ENCODE results near the gene THSD7A. TPM values are rescaled to one million over a fixed set of nuclear protein-coding genes. Genes with fewer than 3 reads are reported as not detected.

THSD7A gene
- total and polyA plus RNA-seq, 9 of the 15 experiments (the other 6 are each of a cell fraction or from before 2014, with no cell fraction given) = 0.01 to 0.02 TPM; not detected in 7

GRCh38 chr7:11450281-11450680 lies 381.7 kb downstream of the THSD7A start:
- no peak overlapping the region for H2AFZ ChIP-seq (ENCODE audit: low read depth, low read length)
- 0% methylated on average over 1 of the region's 1 CpG for WGBS (ENCODE audit: insufficient coverage, low coverage, missing lambda C conversion rate)
- ATAC-seq = no peak
- H3K27me3 ChIP-seq (ENCODE audit: control insufficient read depth in 2 of 2, insufficient read depth in 2 of 2, low read length in 2 of 2) = no peaks in the 10 kb centered on the region
- no peaks in the 10 kb centered on the region for H3K4me1 ChIP-seq (replicated peaks in 1 of 2; ENCODE audit: control insufficient read depth in 2 of 2, insufficient read depth in 2 of 2, low read length in 2 of 2)
- CTCF ChIA-PET (ENCODE audit: low intra/inter-chr PET ratio) = no interaction called here
- H3K9ac ChIP-seq (ENCODE audit: insufficient read depth in 1 of 2, low read depth in 2 of 2, low read length in 2 of 2) = no peak overlapping the region
- POLR2A ChIA-PET = no interaction called here
- no peaks in the 10 kb centered on the region for H4K20me1 ChIP-seq (replicated peaks; ENCODE audit: control insufficient read depth, insufficient read depth, low read length)
- no peak for DNase-seq (ENCODE audit: extremely low read depth in 1 of 4, low spot score in 3 of 4)
- BruUV-seq (replicated peaks) = no TSS peak
- FAIRE-seq = no peak
- H3K4me3 ChIP-seq = no peak overlapping the region
- no peak for TF ChIP-seq KDM4B (IDR thresholded peaks at IDR 0.05; ENCODE audit: borderline replicate concordance in 2 of 2, low read depth in 1 of 2)
- no peak for TF ChIP-seq ZBTB9 (CRISPR knock-in tag; IDR thresholded peaks at IDR 0.05)
- no peak for TF ChIP-seq RERE (CRISPR knock-in tag; IDR thresholded peaks at IDR 0.05; ENCODE audit: borderline replicate concordance)
- TF ChIP-seq ZNF696 (CRISPR knock-in tag; conservative IDR thresholded peaks at IDR 0.05) = no peak
- TF ChIP-seq SNIP1 (IDR thresholded peaks at IDR 0.05; ENCODE audit: low read depth) = no peak
- in situ Hi-C loops (cut with MboI) (no loop called here), intact Hi-C loops (cut with micrococcal nuclease) (no loop called here)
- H3K9me3 ChIP-seq (replicated peaks; ENCODE audit: control insufficient read depth, insufficient read depth, low read depth, low read length) = no peaks in the 10 kb centered on the region
- no peak overlapping the region for H3K4me2 ChIP-seq (ENCODE audit: insufficient read depth, low read length)
- no peak overlapping the region for H3K27ac ChIP-seq (ENCODE audit: extremely low read depth, low read depth, low read length)
- no peaks in the 10 kb centered on the region for H3K36me3 ChIP-seq (ENCODE audit: control insufficient read depth, insufficient read depth, low read length)
- no peaks in the 10 kb centered on the region for H3K79me2 ChIP-seq (ENCODE audit: control insufficient read depth, insufficient read depth, low read length)
- no peaks in the 10 kb centered on the region for H3K9me1 ChIP-seq (ENCODE audit: control insufficient read depth, insufficient read depth, low read length)
